Measurements from ENCODE around the gene SRM. TPM values are rescaled to one million over a fixed set of nuclear protein-coding genes. Genes with fewer than 3 reads are reported as not detected.

The SRM gene
- total and polyA plus RNA-seq, 2 of the 13 experiments (the other 11 are each of a cell fraction or from before 2014, with no cell fraction given), result 27.9 to 31.8 TPM

- BruUV-seq (replicated peaks), result no TSS peak
- ATAC-seq (no peak), DNase-seq (ENCODE audit: low spot score) (no peak), FAIRE-seq (no peak)
- Histone ChIP-seq H3K4me3 (replicated peaks in 1 of 3; ENCODE audit: insufficient read depth in 1 of 3, low read depth in 2 of 3, low read length in 3 of 3) (no peak overlapping the region), H3K4me2 (ENCODE audit: low read depth, low read length) (no peak overlapping the region), H4K20me1 (ENCODE audit: insufficient read depth, low read length) (no peaks in the 10 kb centered on the region), H3K27me3 (ENCODE audit: control insufficient read depth in 1 of 2, insufficient read depth in 2 of 2, low read length in 2 of 2) (no peaks in the 10 kb centered on the region; a peak in 1 of 5 replicates), H3K79me2 (ENCODE audit: insufficient read depth, low read length) (peaks cover 17% of the 10 kb centered on the region), H3K36me3 (replicated peaks in 1 of 2; ENCODE audit: control insufficient read depth in 1 of 2, insufficient read depth in 2 of 2, low read length in 2 of 2) (peaks cover 3 to 19% of the 10 kb centered on the region in 2 experiments; a peak in 4 of 5 replicates), H3K4me1 (ENCODE audit: insufficient read depth, low read length) (peaks cover 20% of the 10 kb centered on the region), H3K27ac (ENCODE audit: extremely low read length, insufficient read depth, low read length) (no peak overlapping the region), H3K9ac (ENCODE audit: insufficient read depth, low read depth, low read length) (no peak overlapping the region), H2AFZ (ENCODE audit: low read length) (no peak overlapping the region), H3K9me3 (ENCODE audit: low read length) (no peaks in the 10 kb centered on the region)
- WGBS (ENCODE audit: low lambda C conversion rate), result 88% methylated on average over 6 of the region's 6 CpGs
- in situ Hi-C loops (cut with HindIII; ENCODE audit: extremely low pct_ligation_motif_present, low pct_unique_long_range_greater_than_20kb), result no loop called here
- intact Hi-C loops (cut with micrococcal nuclease; ENCODE audit: unreplicated experiment), result no loop called here
- TF ChIP-seq CREB3 (CRISPR knock-in tag; IDR thresholded peaks at IDR 0.05) (no peak), SRF (IDR thresholded peaks at IDR 0.05; ENCODE audit: low read depth, low read length) (no peak), SP1 (IDR thresholded peaks at IDR 0.05) (no peak), SP1 (CRISPR knock-in tag; IDR thresholded peaks at IDR 0.05) (no peak), ZNF776 (CRISPR knock-in tag; IDR thresholded peaks at IDR 0.05) (no peak), IRF9 (CRISPR knock-in tag; IDR thresholded peaks at IDR 0.05; ENCODE audit: borderline replicate concordance) (no peak), RBFOX2 (IDR thresholded peaks at IDR 0.05; ENCODE audit: low read depth, low read length) (no peak), HOXA9 (CRISPR knock-in tag; IDR thresholded peaks at IDR 0.05; ENCODE audit: borderline replicate concordance) (no peak), TCF7 (IDR thresholded peaks at IDR 0.05; ENCODE audit: low read depth) (no peak), IRF1 (CRISPR knock-in tag; IDR thresholded peaks at IDR 0.05; ENCODE audit: low read depth) (no peak), ZNF577 (CRISPR knock-in tag; IDR thresholded peaks at IDR 0.05; ENCODE audit: borderline replicate concordance, low read depth) (no peak), ZNF619 (CRISPR knock-in tag; IDR thresholded peaks at IDR 0.05) (no peak), GZF1 (CRISPR knock-in tag; IDR thresholded peaks at IDR 0.05) (no peak), NFAT5 (CRISPR knock-in tag; IDR thresholded peaks at IDR 0.05) (no peak)
- ChIA-PET CTCF (ENCODE audit: low intra/inter-chr PET ratio, low total read pairs) (no interaction called here), POLR2A (interaction anchor here (0.8 kb wide), 1 partner anchor 89 kb away, joined by 3 read pairs; the partner anchor contains the start of gene TARDBP)
Observed at GRCh38 chr1:11101347-11101746, 41.5 kb upstream of the SRM start.
